ENCODE data around the gene RNF145.

- no peak for TF ChIP-seq CTCF (IDR thresholded peaks at IDR 0.05; ENCODE audit: low read length)
- TF ChIP-seq EZH2 (IDR thresholded peaks at IDR 0.05; ENCODE audit: borderline replicate concordance, low read length) = no peak
These were observed 34.7 kb downstream of the RNF145 start for GRCh38 chr5:159174511-159175168.

Data from OCI-LY1 (cell line).